HG03571 (cell line): ENCODE data around the gene PCDH9.
"Not testable (repeated sequence)": the region's sequence is repeated elsewhere in the genome, so short reads cannot be mapped to it uniquely, and the experiment has no call there.

Source experiments
- ATAC-seq: cut with Tn5 transposase; IDR thresholded peaks from one replicate; pipeline ENCODE4 v1.9.1; 2021; ENCODE audit not compliant: unreplicated experiment

PCDH9 gene

GRCh38 chr13:66262330-66262729 is 967.8 kb downstream of the PCDH9 start:
- ATAC-seq, result no peak

- not testable (repeated sequence) for ATAC-seq
Measured at GRCh38 chr13:66259426-66259825, 970.7 kb downstream of the PCDH9 start.
